Immature natural killer cell (primary cell): ENCODE results near the gene CEACAM4. TPM values are rescaled to one million over a fixed set of nuclear protein-coding genes. Genes with fewer than 3 reads are reported as not detected.

ENCODE experiments used
- DNase-seq, 3 donors: peaks; one replicate each; pipeline ENCODE4 v3.0.0; 2022; ENCODE audit warnings: mixed read lengths in 1 of 3
- H3K27ac Mint-ChIP-seq, 6 donors: one replicate each; pipeline ENCODE4 v1.8.0; 2020; ENCODE audit warnings: mixed read lengths in 6 of 6, mild to moderate bottlenecking in 5 of 6, inconsistent platforms in 4 of 6, moderate library complexity in 3 of 6
- H3K27me3 Mint-ChIP-seq, 3 donors: one replicate each; pipeline ENCODE4 v1.8.0; 2020 to 2021; ENCODE audit warnings: low read depth in 3 of 3, mild to moderate bottlenecking in 3 of 3, mixed read lengths in 3 of 3, moderate library complexity in 3 of 3, inconsistent platforms in 1 of 3
- H3K36me3 Mint-ChIP-seq, 3 donors: one replicate each; pipeline ENCODE4 v1.8.0; 2020; ENCODE audit warnings: mixed read lengths in 3 of 3, inconsistent platforms in 2 of 3, mild to moderate bottlenecking in 2 of 3
- H3K4me1 Mint-ChIP-seq, 2 donors: one replicate each; pipeline ENCODE4 v1.8.0; 2020; ENCODE audit warnings: inconsistent platforms in 2 of 2, mild to moderate bottlenecking in 2 of 2, mixed read lengths in 2 of 2, moderate library complexity in 1 of 2
- H3K4me3 Mint-ChIP-seq, 5 donors: one replicate each; pipeline ENCODE4 v1.8.0; 2020; ENCODE audit warnings: mild to moderate bottlenecking in 5 of 5, mixed read lengths in 5 of 5, inconsistent platforms in 3 of 5, moderate library complexity in 3 of 5
- H3K9me3 Mint-ChIP-seq, 6 donors: one replicate each; pipeline ENCODE4 v1.8.0; 2020; ENCODE audit warnings: mild to moderate bottlenecking in 6 of 6, mixed read lengths in 6 of 6, inconsistent platforms in 4 of 6, moderate library complexity in 3 of 6
- polyA plus RNA-seq, 3 donors: library from polyadenylated mRNA; unstranded; fragments of 300-500 nt; fragmentation: Illumina TruSeq; gene quantifications; one replicate each; pipeline ENCODE4 v1.2.3, GENCODE V29; 2021

CEACAM4 gene
- polyA plus RNA-seq, 3 donors from 2014 or later, result 0.61 TPM; not detected in 2

DNA sequence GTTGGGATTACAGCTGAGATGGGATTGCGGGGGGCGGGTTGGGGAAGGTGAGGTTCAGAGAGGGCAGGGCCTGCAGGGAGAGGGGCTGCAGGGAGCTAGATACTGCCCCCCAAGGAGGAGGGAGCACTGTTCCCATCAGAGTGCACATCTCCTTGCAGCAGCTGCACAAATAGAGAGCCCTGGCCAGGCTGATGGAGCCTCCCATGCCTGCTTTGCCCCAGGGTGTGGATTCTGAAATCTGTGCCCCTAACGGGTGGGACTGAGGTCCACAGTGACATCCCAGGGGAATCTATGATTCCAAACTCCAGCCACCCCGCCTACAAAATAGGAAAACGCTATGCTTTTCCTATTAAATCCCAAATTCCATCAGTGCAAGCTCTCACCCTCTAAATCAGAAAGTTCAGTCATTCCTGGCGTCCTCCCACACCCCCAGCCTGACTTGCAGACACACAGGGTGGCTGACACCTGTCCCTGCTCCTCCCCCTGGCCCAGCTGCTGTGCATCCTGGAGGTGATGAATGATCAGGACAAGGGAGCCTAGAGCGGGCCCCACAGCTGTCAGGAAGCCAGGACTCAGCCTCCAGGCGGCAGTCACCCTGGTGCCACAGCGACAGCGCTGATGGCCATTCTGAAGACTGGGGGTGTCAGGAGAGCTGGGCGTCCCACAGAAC lies 57.3 kb downstream of the CEACAM4 start:
- H3K4me1 Mint-ChIP-seq, result peaks cover 17 to 61% of the 10 kb centered on the region in 2 donors

More for the DNA sequence above, 57.3 kb downstream of the CEACAM4 start:
- no peak for DNase-seq
- Mint-ChIP-seq H3K27ac (peak overlapping the region in 1 of 6 donors; percentile 51), H3K27me3 (no peaks in the 10 kb centered on the region), H3K36me3 (peaks cover 0 to 25% (median 8%) of the 10 kb centered on the region in 3 donors), H3K4me3 (no peak overlapping the region), H3K9me3 (no peaks in the 10 kb centered on the region)

Other genes with a start within 250 kb of the CEACAM4 start
- 10 to 100 TPM; 44.0 to 58.6 (median 50.3) TPM for gene EXOSC5, start 229.7 kb downstream of the CEACAM4 start, polyA plus RNA-seq
- gene BCKDHA, start 229.3 kb downstream of the CEACAM4 start, polyA plus RNA-seq, result 10 to 100 TPM; 70.8 to 76.9 (median 75.5) TPM
- 1 to 10 TPM in 1 of 3 donors, under 1 TPM in 1, not detected in 1; 0.23 to 1.3 TPM for gene B3GNT8, start 199.7 kb downstream of the CEACAM4 start, polyA plus RNA-seq
- 10 to 100 TPM; 70.5 to 90.4 (median 77.3) TPM for gene DMAC2, start 187.2 kb downstream of the CEACAM4 start, polyA plus RNA-seq
- gene ERICH4, start 183.9 kb downstream of the CEACAM4 start, polyA plus RNA-seq, result not detected
- 10 to 100 TPM; 16.0 to 44.9 (median 43.7) TPM for gene CEACAM21, start 50.9 kb downstream of the CEACAM4 start, polyA plus RNA-seq
- gene CEACAM7, start 61.2 kb upstream of the CEACAM4 start, polyA plus RNA-seq, result not detected
- not detected for gene CEACAM5, start 81.6 kb upstream of the CEACAM4 start, polyA plus RNA-seq
- gene CEACAM6, start 128.5 kb upstream of the CEACAM4 start, polyA plus RNA-seq, result not detected
- not detected for gene CEACAM3, start 169.5 kb upstream of the CEACAM4 start, polyA plus RNA-seq
- not detected for gene LYPD4, start 217.6 kb upstream of the CEACAM4 start, polyA plus RNA-seq
- not detected for gene DMRTC2, start 218.0 kb upstream of the CEACAM4 start, polyA plus RNA-seq
- gene RPS19, start 233.2 kb upstream of the CEACAM4 start, polyA plus RNA-seq, result 1,000 to 10,000 TPM; 2,260 to 5,043 (median 3,564) TPM